CD14-positive monocyte (primary cell): ENCODE data around the gene TNFRSF25. TPM values are rescaled to one million over a fixed set of nuclear protein-coding genes. Genes with fewer than 3 reads are reported as not detected.
"Not testable (repeated sequence)": the region's sequence is repeated elsewhere in the genome, so short reads cannot be mapped to it uniquely, and the experiment has no call there.

Experiments used
- DNase-seq, 3 donors: peaks; one replicate each; pipeline ENCODE4 v3.0.0-alpha.2; 2011 to 2022
- H2AFZ ChIP-seq: 2 replicates; pipeline ENCODE4 v1.6.0; 2012; ENCODE audit warnings: mild to moderate bottlenecking, low read depth, low read length, inconsistent platforms; ENCODE audit not compliant: insufficient read depth, poor library complexity, severe bottlenecking
- H3K27ac ChIP-seq, 2 donors: 1 replicate in 1 of 2; 2 replicates in 1 of 2; pipeline ENCODE4 v1.5.1; 2012 to 2013; ENCODE audit warnings: low read length in 2 of 2, control low read depth in 1 of 2, inconsistent platforms in 1 of 2, low read depth in 1 of 2, mild to moderate bottlenecking in 1 of 2
- H3K27me3 ChIP-seq, 2 donors: one replicate each; pipeline versions ENCODE4 v1.6.0 to v1.6.1; 2011 to 2013; ENCODE audit warnings: low read length in 2 of 2; ENCODE audit not compliant: control insufficient read depth in 2 of 2, insufficient read depth in 2 of 2
- H3K36me3 ChIP-seq, 2 donors: replicated peaks in 1 of 2; 1 replicate in 1 of 2; 2 replicates in 1 of 2; pipeline versions ENCODE4 v1.5.1 to v1.6.1; 2012 to 2013; ENCODE audit warnings: low read length in 2 of 2, control low read depth in 1 of 2, inconsistent platforms in 1 of 2, mild to moderate bottlenecking in 1 of 2; ENCODE audit not compliant: insufficient read depth in 2 of 2, control insufficient read depth in 1 of 2
- H3K4me1 ChIP-seq, 2 donors: 1 replicate in 1 of 2; 2 replicates in 1 of 2; pipeline versions ENCODE4 v1.5.1 to v1.6.1; 2012 to 2013; ENCODE audit warnings: low read length in 2 of 2, control low read depth in 1 of 2, inconsistent platforms in 1 of 2, mild to moderate bottlenecking in 1 of 2, moderate library complexity in 1 of 2; ENCODE audit not compliant: insufficient read depth in 2 of 2, control insufficient read depth in 1 of 2
- H3K4me2 ChIP-seq: replicated peaks from 2 replicates; pipeline ENCODE3; 2012; ENCODE audit warnings: low read length, moderate library complexity, mild to moderate bottlenecking; ENCODE audit not compliant: poor library complexity, severe bottlenecking; ENCODE audit errors: extremely low read depth
- H3K4me3 ChIP-seq, 3 experiments: fragments of 200-600 bp in 1 of 3; sonication (generic) in 1 of 3; replicated peaks in 1 of 3; 1 replicate in 2 of 3; 2 replicates in 1 of 3; pipeline ENCODE4 v1.5.1; 2011 to 2013; ENCODE audit warnings: low read length in 3 of 3, mild to moderate bottlenecking in 3 of 3, control low read depth in 2 of 3, low read depth in 2 of 3, inconsistent platforms in 1 of 3, moderate library complexity in 1 of 3
- H3K79me2 ChIP-seq: 2 replicates; pipeline ENCODE4 v1.6.0; 2012; ENCODE audit warnings: mild to moderate bottlenecking, control low read depth, inconsistent platforms, low read length, moderate library complexity; ENCODE audit not compliant: insufficient read depth
- H3K9ac ChIP-seq: 2 replicates; pipeline ENCODE4 v1.6.0; 2017; ENCODE audit warnings: low read length, mild to moderate bottlenecking; ENCODE audit not compliant: insufficient read depth, poor library complexity, severe bottlenecking
- H3K9me3 ChIP-seq, 2 donors: replicated peaks in 1 of 2; 1 replicate in 1 of 2; 2 replicates in 1 of 2; pipeline versions ENCODE4 v1.5.1 to v1.6.1; 2012 to 2013; ENCODE audit warnings: low read length in 2 of 2, control low read depth in 1 of 2; ENCODE audit not compliant: control insufficient read depth in 1 of 2, insufficient read depth in 1 of 2
- H4K20me1 ChIP-seq: 2 replicates; pipeline ENCODE4 v1.6.0; 2012; ENCODE audit warnings: mild to moderate bottlenecking, low read length, control low read depth, moderate library complexity; ENCODE audit not compliant: insufficient read depth
- H3K27ac Mint-ChIP-seq, 7 donors: one replicate each; pipeline ENCODE4 v1.8.0; 2020; ENCODE audit warnings: mild to moderate bottlenecking in 7 of 7, mixed read lengths in 7 of 7, moderate library complexity in 6 of 7, inconsistent platforms in 2 of 7
- H3K27me3 Mint-ChIP-seq, 3 donors: one replicate each; pipeline ENCODE4 v1.8.0; 2021 to 2022; ENCODE audit warnings: low read depth in 3 of 3, mild to moderate bottlenecking in 3 of 3, mixed read lengths in 3 of 3, moderate library complexity in 3 of 3, inconsistent platforms in 1 of 3
- H3K36me3 Mint-ChIP-seq, 2 donors: one replicate each; pipeline ENCODE4 v1.8.0; 2020; ENCODE audit warnings: mixed read lengths in 2 of 2, inconsistent platforms in 1 of 2, mild to moderate bottlenecking in 1 of 2
- H3K4me1 Mint-ChIP-seq: one replicate; pipeline ENCODE4 v1.8.0; 2020; ENCODE audit warnings: mild to moderate bottlenecking, mixed read lengths
- H3K4me3 Mint-ChIP-seq, 2 donors: one replicate each; pipeline ENCODE4 v1.8.0; 2020; ENCODE audit warnings: mild to moderate bottlenecking in 2 of 2, mixed read lengths in 2 of 2, moderate library complexity in 1 of 2
- H3K9me3 Mint-ChIP-seq, 7 donors: one replicate each; pipeline ENCODE4 v1.8.0; 2020 to 2022; ENCODE audit warnings: mixed read lengths in 7 of 7, mild to moderate bottlenecking in 6 of 7, moderate library complexity in 6 of 7, inconsistent platforms in 2 of 7
- CTCF ChIP-seq: fragments of 200-600 bp; IDR thresholded peaks from one replicate; pipeline ENCODE4 v1.8.0; 2022; ENCODE audit warnings: antibody characterized with exemption, mild to moderate bottlenecking
- WGBS: methylation state at CpG from one replicate; pipeline ENCODE4 v1.1.5; 2013; ENCODE audit warnings: missing lambda C conversion rate; ENCODE audit not compliant: insufficient coverage; 5-methylcytosine and 5-hydroxymethylcytosine counted together
- intact Hi-C, 2 donors: fragments of 100-400 bp; cut with micrococcal nuclease; formaldehyde crosslinking; loops; one replicate each; pipeline versions ENCODE4 v1.15.0 to v1.15.1; 2023
- polyA plus RNA-seq, 3 donors: library from polyadenylated mRNA; depleted of rRNA in 1 of 3; unstranded in 2 of 3; stranded (reverse) in 1 of 3; fragments of 300-500 nt in 2 of 3; fragments of >200 nt in 1 of 3; fragmentation: Illumina TruSeq in 2 of 3; gene quantifications; 1 replicate in 2 of 3; 2 replicates in 1 of 3; pipeline ENCODE4 v1.2.3, GENCODE V29; 2012 to 2021

Gene TNFRSF25
- polyA plus RNA-seq, 3 donors, result 0.33 to 3.0 (median 0.48) TPM

DNA sequence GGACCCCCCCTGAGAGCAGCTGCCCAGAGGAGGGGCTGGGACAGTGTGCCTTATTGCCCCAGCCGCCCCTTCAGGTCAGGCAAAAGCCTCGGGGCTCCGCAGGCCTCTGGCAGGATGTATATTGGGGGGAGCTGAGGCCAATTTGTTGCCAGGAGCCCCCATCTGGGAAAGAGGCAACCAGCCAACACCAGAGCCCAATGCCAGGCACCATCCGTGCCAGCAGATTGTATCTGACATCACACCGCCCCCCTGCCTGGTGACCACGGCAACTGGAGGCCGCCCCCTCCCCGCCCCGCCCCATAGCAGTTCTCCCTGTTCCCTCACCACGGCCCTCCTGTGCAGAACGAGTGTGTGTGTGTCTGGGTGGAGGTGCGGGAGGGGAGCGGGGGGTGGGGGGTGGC, 29.1 kb upstream of the TNFRSF25 start:
- no peak overlapping the region for H3K27ac Mint-ChIP-seq
- Histone ChIP-seq H3K79me2 (no peaks in the 10 kb centered on the region), H3K9ac (no peak overlapping the region), H3K4me1 (peaks cover 7 to 8% of the 10 kb centered on the region in 2 donors), H3K36me3 (no peaks in the 10 kb centered on the region), H4K20me1 (no peaks in the 10 kb centered on the region), H2AFZ (no peak overlapping the region), H3K27ac (no peak overlapping the region), H3K27me3 (peaks cover 10 to 60% of the 10 kb centered on the region in 2 donors), H3K4me3 (no peak overlapping the region), H3K9me3 (peaks cover 0 to 4% of the 10 kb centered on the region in 2 donors), H3K4me2 (no peak overlapping the region)
- H3K36me3 Mint-ChIP-seq, result peaks cover 0 to 3% of the 10 kb centered on the region in 2 donors
- TF ChIP-seq CTCF, result no peak
- no peak overlapping the region for H3K4me3 Mint-ChIP-seq
- no peak for DNase-seq
- peaks cover 65 to 82% (median 72%) of the 10 kb centered on the region in 3 donors for H3K27me3 Mint-ChIP-seq
- 33% methylated on average over 3 of the region's 13 CpGs for WGBS
- H3K4me1 Mint-ChIP-seq, result peaks cover 8% of the 10 kb centered on the region
- intact Hi-C loops, result no loop called here
- peaks cover 0 to 9% (median 2%) of the 10 kb centered on the region in 7 donors for H3K9me3 Mint-ChIP-seq

GRCh38 chr1:6494627-6495026, 28.7 kb upstream of the TNFRSF25 start:
- Histone ChIP-seq H3K27me3 (peaks cover 10 to 64% of the 10 kb centered on the region in 2 donors), H2AFZ (no peak overlapping the region)
- H3K4me1 Mint-ChIP-seq, result peaks cover 9% of the 10 kb centered on the region

DNA sequence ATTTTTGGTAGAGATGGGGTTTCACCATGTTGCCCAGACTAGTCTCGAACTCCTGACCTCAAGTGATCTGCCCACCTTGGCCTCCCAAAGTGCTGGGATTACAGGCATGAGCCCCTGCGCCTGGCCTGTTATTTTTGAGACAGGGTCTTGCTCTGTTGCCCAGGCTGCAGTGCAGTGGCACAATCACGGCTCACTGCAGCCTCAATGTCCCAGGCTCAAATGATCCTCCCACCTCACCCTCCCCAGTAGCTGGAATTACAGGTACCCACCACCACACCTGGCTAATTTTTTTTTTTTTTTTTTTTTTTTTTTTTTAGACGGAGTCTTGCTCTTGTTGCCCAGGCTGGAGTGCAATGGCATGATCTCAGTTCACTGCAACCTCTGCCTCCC, 27.9 kb upstream of the TNFRSF25 start:
- DNase-seq, H3K4me1 Mint-ChIP-seq, H3K27ac Mint-ChIP-seq, H3K36me3 Mint-ChIP-seq, H3K4me3 Mint-ChIP-seq, H2AFZ ChIP-seq, H3K36me3 ChIP-seq, H3K9me3 ChIP-seq, H3K4me3 ChIP-seq, H3K9ac ChIP-seq, H4K20me1 ChIP-seq, H3K27ac ChIP-seq, H3K9me3 Mint-ChIP-seq, intact Hi-C loops, H3K79me2 ChIP-seq, H3K4me2 ChIP-seq: not testable (repeated sequence)
- peaks cover 61 to 82% (median 73%) of the 10 kb centered on the region in 3 donors for H3K27me3 Mint-ChIP-seq
- 86% methylated on average over 2 of the region's 4 CpGs for WGBS
- Histone ChIP-seq H3K4me1 (peaks cover 9 to 10% of the 10 kb centered on the region in 2 donors), H3K27me3 (peaks cover 10 to 68% of the 10 kb centered on the region in 2 donors)

More at GRCh38 chr1:6494627-6495026, 28.7 kb upstream of the TNFRSF25 start:
- Histone ChIP-seq H3K9me3 (peaks cover 0 to 4% of the 10 kb centered on the region in 2 donors), H3K9ac (no peak overlapping the region), H3K36me3 (no peaks in the 10 kb centered on the region), H3K27ac (no peak overlapping the region), H3K79me2 (no peaks in the 10 kb centered on the region), H3K4me1 (peaks cover 9 to 10% of the 10 kb centered on the region in 2 donors), H3K4me3 (no peak overlapping the region), H4K20me1 (no peaks in the 10 kb centered on the region), H3K4me2 (no peak overlapping the region)
- Mint-ChIP-seq H3K4me3 (peak overlapping the region in 1 of 2 donors; percentile 6), H3K27me3 (peaks cover 66 to 83% (median 76%) of the 10 kb centered on the region in 3 donors), H3K9me3 (peaks cover 0 to 9% (median 2%) of the 10 kb centered on the region in 7 donors), H3K27ac (no peak overlapping the region), H3K36me3 (peaks cover 0 to 3% of the 10 kb centered on the region in 2 donors)
- WGBS, result 89% methylated on average over 4 of the region's 4 CpGs
- intact Hi-C loops, result no loop called here
- no peak for DNase-seq
- TF ChIP-seq CTCF, result no peak
